ENCODE data around the gene EPHB2. TPM values are rescaled to one million over a fixed set of nuclear protein-coding genes. Genes with fewer than 3 reads are reported as not detected.

Gene EPHB2
- total and polyA plus RNA-seq, 2 donors from 2014 or later = 3.0 to 9.5 TPM

DNA sequence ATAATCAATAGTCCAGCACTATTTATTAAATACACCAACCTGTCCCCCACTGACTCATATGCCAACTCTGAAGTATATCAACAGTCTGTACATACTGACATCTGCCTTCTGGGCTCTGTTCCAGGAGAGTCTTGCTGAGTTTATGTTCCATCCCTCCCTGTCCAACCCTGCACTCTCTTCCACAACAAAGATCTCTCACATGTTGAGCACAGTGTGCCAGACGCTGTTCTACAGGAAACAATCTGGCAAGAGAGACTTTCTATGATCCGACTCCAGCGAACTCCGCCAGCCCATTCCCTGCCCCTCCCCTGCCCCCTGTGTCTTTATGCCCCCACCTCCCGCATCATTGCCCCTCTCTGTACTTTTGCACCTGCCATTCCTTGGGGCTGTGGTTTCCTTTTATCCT, 258.7 kb downstream of the EPHB2 start:
- no peak overlapping the region for H3K4me3 ChIP-seq (ENCODE audit: low read length in 3 of 3)
- no peaks in the 10 kb centered on the region for H3K36me3 ChIP-seq (ENCODE audit: control insufficient read depth in 2 of 3, insufficient read depth in 3 of 3, low read length in 3 of 3)
- H3K27ac ChIP-seq (ENCODE audit: low read depth in 2 of 2, low read length in 2 of 2) = no peak overlapping the region
- DNase-seq (peak in 1 of 5 donors; percentile 59), FAIRE-seq (no peak)
- peaks cover 0 to 13% (median 0%) of the 10 kb centered on the region in 3 donors for H3K9me3 ChIP-seq (ENCODE audit: control insufficient read depth in 2 of 3, insufficient read depth in 1 of 3, low read length in 3 of 3)
- no peaks in the 10 kb centered on the region for H3K27me3 ChIP-seq (ENCODE audit: control insufficient read depth, insufficient read depth, low read length)
- H3K9ac ChIP-seq (ENCODE audit: low read length in 3 of 3) = no peak overlapping the region
- H3K4me1 ChIP-seq (ENCODE audit: control insufficient read depth in 2 of 3, insufficient read depth in 2 of 3, low read depth in 1 of 3, low read length in 3 of 3) = no peaks in the 10 kb centered on the region
- intact Hi-C loops (cut with DNase I) = no loop called here
- TF ChIP-seq, protein P1, sequence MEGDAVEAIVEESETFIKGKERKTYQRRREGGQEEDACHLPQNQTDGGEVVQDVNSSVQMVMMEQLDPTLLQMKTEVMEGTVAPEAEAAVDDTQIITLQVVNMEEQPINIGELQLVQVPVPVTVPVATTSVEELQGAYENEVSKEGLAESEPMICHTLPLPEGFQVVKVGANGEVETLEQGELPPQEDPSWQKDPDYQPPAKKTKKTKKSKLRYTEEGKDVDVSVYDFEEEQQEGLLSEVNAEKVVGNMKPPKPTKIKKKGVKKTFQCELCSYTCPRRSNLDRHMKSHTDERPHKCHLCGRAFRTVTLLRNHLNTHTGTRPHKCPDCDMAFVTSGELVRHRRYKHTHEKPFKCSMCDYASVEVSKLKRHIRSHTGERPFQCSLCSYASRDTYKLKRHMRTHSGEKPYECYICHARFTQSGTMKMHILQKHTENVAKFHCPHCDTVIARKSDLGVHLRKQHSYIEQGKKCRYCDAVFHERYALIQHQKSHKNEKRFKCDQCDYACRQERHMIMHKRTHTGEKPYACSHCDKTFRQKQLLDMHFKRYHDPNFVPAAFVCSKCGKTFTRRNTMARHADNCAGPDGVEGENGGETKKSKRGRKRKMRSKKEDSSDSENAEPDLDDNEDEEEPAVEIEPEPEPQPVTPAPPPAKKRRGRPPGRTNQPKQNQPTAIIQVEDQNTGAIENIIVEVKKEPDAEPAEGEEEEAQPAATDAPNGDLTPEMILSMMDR (IDR thresholded peaks at IDR 0.05; ENCODE audit: borderline replicate concordance, extremely low read depth, insufficient read depth) = no peak

GRCh38 chr1:22970096-22970495, 259.5 kb downstream of the EPHB2 start:
- no peak overlapping the region for H3K4me3 ChIP-seq (ENCODE audit: low read length in 3 of 3)
- DNase-seq (no peak), FAIRE-seq (no peak)
- TF ChIP-seq, protein P1 (IDR thresholded peaks at IDR 0.05; ENCODE audit: borderline replicate concordance, extremely low read depth, insufficient read depth) = no peak
- no peaks in the 10 kb centered on the region for H3K4me1 ChIP-seq (ENCODE audit: control insufficient read depth in 2 of 3, insufficient read depth in 2 of 3, low read depth in 1 of 3, low read length in 3 of 3)
- no peaks in the 10 kb centered on the region for H3K27me3 ChIP-seq (ENCODE audit: control insufficient read depth, insufficient read depth, low read length)
- intact Hi-C loops (cut with DNase I) = loop anchor here (10.0 kb wide), 1 partner anchor 215 kb away; no protein-coding TSS in a partner anchor
- H3K9ac ChIP-seq (ENCODE audit: low read length in 3 of 3) = no peak overlapping the region
- H3K27ac ChIP-seq (ENCODE audit: low read depth in 2 of 2, low read length in 2 of 2) = no peak overlapping the region
- no peaks in the 10 kb centered on the region for H3K36me3 ChIP-seq (ENCODE audit: control insufficient read depth in 2 of 3, insufficient read depth in 3 of 3, low read length in 3 of 3)
- peaks cover 0 to 13% (median 0%) of the 10 kb centered on the region in 3 donors for H3K9me3 ChIP-seq (ENCODE audit: control insufficient read depth in 2 of 3, insufficient read depth in 1 of 3, low read length in 3 of 3)

Small RNA genes lying within 50 kb of the gene (microRNA-seq; reads per million reads assigned to microRNA genes)
- gene MIR4253 = not detected
- not detected for gene MIR4684

Other genes with a start within 250 kb of the EPHB2 start
- gene EPHA8, start 147.3 kb upstream of the EPHB2 start, total RNA-seq = 0.09 TPM
- gene EPHA8, start 147.3 kb upstream of the EPHB2 start, polyA plus RNA-seq (ENCODE audit: insufficient read depth, low read depth, low replicate concordance) = not detected
- gene C1QA, start 74.2 kb upstream of the EPHB2 start, total RNA-seq = 238 TPM
- 150 TPM for gene C1QA, start 74.2 kb upstream of the EPHB2 start, polyA plus RNA-seq (ENCODE audit: insufficient read depth, low read depth, low replicate concordance)
- gene C1QC, start 67.2 kb upstream of the EPHB2 start, total RNA-seq = 287 TPM
- 57.4 TPM for gene C1QC, start 67.2 kb upstream of the EPHB2 start, polyA plus RNA-seq (ENCODE audit: insufficient read depth, low read depth, low replicate concordance)
- gene C1QB, start 57.6 kb upstream of the EPHB2 start, total RNA-seq = 296 TPM
- gene C1QB, start 57.6 kb upstream of the EPHB2 start, polyA plus RNA-seq (ENCODE audit: insufficient read depth, low read depth, low replicate concordance) = 95.1 TPM

Data from kidney (tissue), 14 donors.